ENCODE data around the gene KCNQ1.

- TF ChIP-seq POLR2A (IDR thresholded peaks at IDR 0.05) (no peak), CTCF (IDR thresholded peaks at IDR 0.05) (no peak)
Measured at GRCh38 chr11:2684581-2684980, 239.8 kb downstream of the KCNQ1 start.
